ENCODE results near the gene AARS2. TPM values are rescaled to one million over a fixed set of nuclear protein-coding genes. Genes with fewer than 3 reads are reported as not detected.

The AARS2 gene
- total RNA-seq, 4 donors from 2014 or later = 9.0 to 21.9 (median 12.2) TPM

DNA sequence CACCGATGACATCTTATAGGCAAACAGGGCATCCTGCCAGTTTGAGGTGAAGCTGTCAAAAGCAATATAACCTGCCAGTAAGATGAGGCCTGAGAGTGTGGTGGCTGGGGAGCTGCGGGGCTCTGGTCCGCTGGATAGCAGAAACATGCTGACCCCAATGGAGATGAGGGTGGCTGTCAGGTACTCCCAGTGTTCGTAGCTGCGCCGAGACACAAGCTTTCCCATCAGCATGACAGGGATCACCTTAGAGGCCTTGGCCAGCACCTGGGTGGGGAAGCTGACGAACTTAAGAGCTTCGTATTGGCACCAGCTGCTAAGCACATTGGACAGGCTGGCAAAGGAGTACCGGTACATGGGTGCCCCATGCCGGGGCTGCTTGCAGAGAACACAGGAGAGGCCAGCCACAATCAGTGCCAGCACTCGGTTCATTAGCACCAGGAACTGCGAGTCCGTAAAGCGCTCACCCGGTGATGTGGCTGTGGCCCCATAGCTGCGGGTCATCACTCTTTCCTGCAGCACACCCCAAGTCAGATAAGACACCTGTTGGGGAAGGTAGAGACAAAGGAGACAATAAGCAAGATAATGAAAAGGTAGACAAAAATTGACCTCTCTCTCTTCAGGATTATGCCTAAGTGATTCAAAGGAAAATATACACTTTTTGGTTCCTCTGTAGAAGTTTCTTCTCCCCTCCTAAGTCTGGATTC is 57.9 kb downstream of the AARS2 start:
- no peaks in the 10 kb centered on the region for H3K27me3 ChIP-seq
- no peaks in the 10 kb centered on the region for H3K9me3 ChIP-seq
- peaks cover 14 to 75% (median 21%) of the 10 kb centered on the region in 3 donors for H3K4me1 ChIP-seq
- H3K27ac ChIP-seq = no peak overlapping the region
- no peak for DNase-seq
- peaks cover 37 to 75% (median 54%) of the 10 kb centered on the region in 3 donors for H3K36me3 ChIP-seq
- 48 to 56% methylated on average over 8 to 16 of the region's 16 CpGs for WGBS, 2 donors
- TF ChIP-seq, protein P1, sequence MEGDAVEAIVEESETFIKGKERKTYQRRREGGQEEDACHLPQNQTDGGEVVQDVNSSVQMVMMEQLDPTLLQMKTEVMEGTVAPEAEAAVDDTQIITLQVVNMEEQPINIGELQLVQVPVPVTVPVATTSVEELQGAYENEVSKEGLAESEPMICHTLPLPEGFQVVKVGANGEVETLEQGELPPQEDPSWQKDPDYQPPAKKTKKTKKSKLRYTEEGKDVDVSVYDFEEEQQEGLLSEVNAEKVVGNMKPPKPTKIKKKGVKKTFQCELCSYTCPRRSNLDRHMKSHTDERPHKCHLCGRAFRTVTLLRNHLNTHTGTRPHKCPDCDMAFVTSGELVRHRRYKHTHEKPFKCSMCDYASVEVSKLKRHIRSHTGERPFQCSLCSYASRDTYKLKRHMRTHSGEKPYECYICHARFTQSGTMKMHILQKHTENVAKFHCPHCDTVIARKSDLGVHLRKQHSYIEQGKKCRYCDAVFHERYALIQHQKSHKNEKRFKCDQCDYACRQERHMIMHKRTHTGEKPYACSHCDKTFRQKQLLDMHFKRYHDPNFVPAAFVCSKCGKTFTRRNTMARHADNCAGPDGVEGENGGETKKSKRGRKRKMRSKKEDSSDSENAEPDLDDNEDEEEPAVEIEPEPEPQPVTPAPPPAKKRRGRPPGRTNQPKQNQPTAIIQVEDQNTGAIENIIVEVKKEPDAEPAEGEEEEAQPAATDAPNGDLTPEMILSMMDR (IDR thresholded peaks at IDR 0.05) = no peak
- no peak for TF ChIP-seq POLR2A (IDR thresholded peaks at IDR 0.05)
- H3K4me3 ChIP-seq = no peak overlapping the region
- intact Hi-C loops (cut with DNase I) = loop anchor here (5.0 to 10.0 kb wide), 2 partner anchors 83 to 160 kb away; no protein-coding TSS in a partner anchor

DNA sequence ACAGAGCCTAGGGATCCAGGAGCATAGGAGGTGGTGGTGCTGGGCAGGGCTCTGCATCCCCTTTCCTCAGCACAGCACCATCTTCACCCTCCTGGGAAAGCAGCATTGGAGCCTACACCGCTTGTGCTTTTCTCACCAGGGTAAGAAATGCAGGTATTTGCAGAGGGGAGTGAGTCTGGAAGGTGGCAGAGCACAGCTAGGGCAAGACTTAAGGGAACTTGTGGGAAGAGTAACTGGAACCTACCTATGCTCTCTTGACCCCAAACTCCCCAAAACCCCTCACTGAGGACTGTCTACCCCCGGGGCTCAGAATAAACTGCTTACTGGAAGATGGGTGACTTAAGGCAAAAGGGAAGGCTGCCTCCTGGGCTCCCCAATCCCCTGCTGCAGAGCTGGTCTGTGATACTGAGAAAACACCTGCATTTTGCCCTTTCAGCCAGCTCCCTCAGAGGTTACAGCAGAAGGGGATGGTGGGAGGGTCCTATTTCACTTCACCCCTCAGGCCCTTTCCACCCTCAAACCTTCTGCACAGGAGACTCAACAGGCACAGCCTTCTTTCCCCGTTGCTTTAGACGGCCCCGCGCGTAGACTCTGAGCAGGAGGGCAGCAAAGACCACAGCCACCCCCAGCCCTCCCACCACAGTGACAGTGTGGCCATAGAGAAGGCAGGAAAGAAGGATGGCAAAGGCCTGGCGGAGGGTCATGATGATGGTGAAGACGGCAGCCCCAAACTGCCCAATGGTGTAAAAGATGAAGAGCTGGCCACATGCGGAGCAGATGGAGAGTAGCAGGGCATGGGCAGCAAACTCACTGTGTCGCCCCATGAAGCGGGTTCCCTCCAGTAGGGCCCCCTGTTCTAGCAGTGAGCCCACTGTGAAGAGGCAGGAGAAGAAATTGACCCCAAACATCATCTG is 58.7 kb downstream of the AARS2 start:
- peaks cover 41 to 75% (median 58%) of the 10 kb centered on the region in 3 donors for H3K36me3 ChIP-seq
- DNase-seq = no peak
- TF ChIP-seq, protein P1 (IDR thresholded peaks at IDR 0.05) = no peak
- no peak for TF ChIP-seq POLR2A (IDR thresholded peaks at IDR 0.05)
- peaks cover 14 to 83% (median 26%) of the 10 kb centered on the region in 3 donors for H3K4me1 ChIP-seq
- H3K4me3 ChIP-seq = no peak overlapping the region
- H3K27me3 ChIP-seq = no peaks in the 10 kb centered on the region
- intact Hi-C loops (cut with DNase I) = loop anchor here (5.0 to 10.0 kb wide), 2 partner anchors 82 to 160 kb away; no protein-coding TSS in a partner anchor
- no peaks in the 10 kb centered on the region for H3K9me3 ChIP-seq
- whole genome bisulfite sequencing, 2 donors = 77 to 86% methylated on average over 6 to 7 of the region's 12 CpGs
- H3K27ac ChIP-seq = no peak overlapping the region

DNA sequence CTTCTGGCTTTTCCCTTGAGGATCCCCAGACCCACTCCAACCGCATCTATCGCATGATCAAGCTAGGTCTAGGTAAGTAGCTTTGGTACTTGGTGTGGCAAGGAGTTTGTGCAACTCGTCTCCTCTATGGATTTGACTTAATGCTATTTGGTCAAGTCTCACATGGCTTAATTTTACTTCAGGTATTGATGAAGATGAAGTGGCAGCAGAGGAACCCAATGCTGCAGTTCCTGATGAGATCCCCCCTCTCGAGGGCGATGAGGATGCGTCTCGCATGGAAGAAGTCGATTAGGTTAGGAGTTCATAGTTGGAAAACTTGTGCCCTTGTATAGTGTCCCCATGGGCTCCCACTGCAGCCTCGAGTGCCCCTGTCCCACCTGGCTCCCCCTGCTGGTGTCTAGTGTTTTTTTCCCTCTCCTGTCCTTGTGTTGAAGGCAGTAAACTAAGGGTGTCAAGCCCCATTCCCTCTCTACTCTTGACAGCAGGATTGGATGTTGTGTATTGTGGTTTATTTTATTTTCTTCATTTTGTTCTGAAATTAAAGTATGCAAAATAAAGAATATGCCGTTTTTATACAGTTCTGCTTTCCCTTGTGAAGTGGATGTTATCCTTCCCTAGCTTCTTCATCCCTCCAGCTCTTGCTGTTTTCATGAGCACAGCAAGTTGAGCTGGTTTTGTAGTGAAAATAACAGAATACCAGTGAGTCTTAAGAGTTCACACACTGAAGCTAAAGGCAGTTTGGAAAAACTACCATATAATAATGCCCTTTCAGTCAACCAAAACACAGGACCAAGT is 59.6 kb downstream of the AARS2 start:
- 59 to 61% methylated on average over 9 to 10 of the region's 10 CpGs for WGBS, 2 donors
- DNase-seq = no peak
- intact Hi-C loops (cut with DNase I) = loop anchor here (10.0 kb wide), 1 partner anchor 159 kb away; no protein-coding TSS in a partner anchor
- Histone ChIP-seq H3K36me3 (peaks cover 41 to 75% (median 63%) of the 10 kb centered on the region in 3 donors), H3K4me1 (peaks cover 17 to 92% (median 36%) of the 10 kb centered on the region in 3 donors), H3K4me3 (no peak overlapping the region), H3K9me3 (no peaks in the 10 kb centered on the region), H3K27me3 (no peaks in the 10 kb centered on the region), H3K27ac (no peak overlapping the region)
- no peak for TF ChIP-seq POLR2A (IDR thresholded peaks at IDR 0.05)
- TF ChIP-seq, protein P1 (IDR thresholded peaks at IDR 0.05) = peak in 5 of 6 experiments; percentile 33 to 52 (median 37)

DNA sequence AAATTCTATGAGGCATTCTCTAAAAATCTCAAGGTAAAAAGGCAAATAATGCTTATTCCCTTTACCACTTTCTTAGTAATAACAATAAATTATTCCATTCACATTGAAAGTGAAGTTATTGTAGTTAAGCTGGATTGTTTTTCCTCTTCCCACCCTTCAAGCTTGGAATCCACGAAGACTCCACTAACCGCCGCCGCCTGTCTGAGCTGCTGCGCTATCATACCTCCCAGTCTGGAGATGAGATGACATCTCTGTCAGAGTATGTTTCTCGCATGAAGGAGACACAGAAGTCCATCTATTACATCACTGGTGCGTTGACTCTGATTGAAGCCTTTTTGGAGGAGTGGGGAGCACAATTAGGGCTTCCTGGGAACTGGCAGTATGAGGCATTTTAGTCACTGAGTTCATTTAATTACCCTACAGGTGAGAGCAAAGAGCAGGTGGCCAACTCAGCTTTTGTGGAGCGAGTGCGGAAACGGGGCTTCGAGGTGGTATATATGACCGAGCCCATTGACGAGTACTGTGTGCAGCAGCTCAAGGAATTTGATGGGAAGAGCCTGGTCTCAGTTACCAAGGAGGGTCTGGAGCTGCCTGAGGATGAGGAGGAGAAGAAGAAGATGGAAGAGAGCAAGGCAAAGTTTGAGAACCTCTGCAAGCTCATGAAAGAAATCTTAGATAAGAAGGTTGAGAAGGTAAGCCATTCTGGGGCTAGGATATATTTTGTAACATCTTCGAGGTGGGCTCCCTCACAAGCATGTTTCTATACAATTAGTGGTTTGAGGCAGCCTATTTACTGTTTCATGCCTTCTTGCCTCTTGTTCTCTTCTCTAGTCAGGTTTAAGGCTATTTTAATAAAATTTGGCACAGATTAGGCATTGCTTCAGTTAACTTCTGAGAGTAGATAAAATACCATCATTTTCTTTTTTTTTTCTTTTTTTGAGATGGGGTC is 61.3 kb downstream of the AARS2 start:
- WGBS, 2 donors = 84 to 88% methylated on average over 13 to 14 of the region's 14 CpGs
- no peak for DNase-seq
- TF ChIP-seq POLR2A (IDR thresholded peaks at IDR 0.05) = no peak
- TF ChIP-seq, protein P1 (IDR thresholded peaks at IDR 0.05) = no peak
- no peaks in the 10 kb centered on the region for H3K9me3 ChIP-seq
- no peak overlapping the region for H3K4me3 ChIP-seq
- H3K36me3 ChIP-seq = peaks cover 41 to 75% (median 63%) of the 10 kb centered on the region in 3 donors
- H3K27ac ChIP-seq = no peak overlapping the region
- no peaks in the 10 kb centered on the region for H3K27me3 ChIP-seq
- H3K4me1 ChIP-seq = peaks cover 19 to 88% (median 35%) of the 10 kb centered on the region in 3 donors
- intact Hi-C loops (cut with DNase I) = loop anchor here (10.0 kb wide), 1 partner anchor 157 kb away; no protein-coding TSS in a partner anchor
